Raji (cell line): Measurements from ENCODE around the gene CCDC15.

Experiments used
- POLR2A ChIP-seq: IDR thresholded peaks from 2 replicates; pipeline ENCODE4 v1.6.1; 2011; ENCODE audit warnings: low read depth, low read length, control low read depth; ENCODE audit not compliant: insufficient read depth

The CCDC15 gene

GRCh38 chr11:124953753-124954589 is at the start of gene CCDC15:
TSS of gene CCDC15 (plus strand) at chr11:124954202. CDS start at chr11:124954733, 531 bp downstream.
- peak; percentile 98 for TF ChIP-seq POLR2A

- TF ChIP-seq POLR2A, result no peak
Observed at GRCh38 chr11:124915541-124916369, 38.2 kb upstream of the CCDC15 start.

- no peak for TF ChIP-seq POLR2A
Observed at GRCh38 chr11:124916370-124916710, 37.7 kb upstream of the CCDC15 start.

- no peak for TF ChIP-seq POLR2A
Observed at GRCh38 chr11:124917115-124917637, 36.8 kb upstream of the CCDC15 start.

GRCh38 chr11:124918950-124919349 is 35.1 kb upstream of the CCDC15 start, which contains the start of gene HEPN1:
TSS of gene HEPN1 (plus strand) at chr11:124919250.
- TF ChIP-seq POLR2A, result no peak

GRCh38 chr11:124919898-124920297 is 34.1 kb upstream of the CCDC15 start:
- no peak for TF ChIP-seq POLR2A

- TF ChIP-seq POLR2A, result no peak
Observed at GRCh38 chr11:124920356-124920755, 33.6 kb upstream of the CCDC15 start.

- TF ChIP-seq POLR2A, result no peak
Observed at GRCh38 chr11:124920870-124921609, 33.0 kb upstream of the CCDC15 start.

GRCh38 chr11:124922831-124923230 is 31.2 kb upstream of the CCDC15 start:
- TF ChIP-seq POLR2A, result no peak

- no peak for TF ChIP-seq POLR2A
Observed at GRCh38 chr11:124923296-124923695, 30.7 kb upstream of the CCDC15 start.

- TF ChIP-seq POLR2A, result no peak
Observed at GRCh38 chr11:124928942-124929665, 24.9 kb upstream of the CCDC15 start.

- no peak for TF ChIP-seq POLR2A
Observed at GRCh38 chr11:124930799-124931198, 23.2 kb upstream of the CCDC15 start.

- no peak for TF ChIP-seq POLR2A
Observed at GRCh38 chr11:124934862-124935547, 19.0 kb upstream of the CCDC15 start.
